ENCODE measurements around the gene CBR3. TPM values are rescaled to one million over a fixed set of nuclear protein-coding genes. Genes with fewer than 3 reads are reported as not detected.
A peak's percentile ranks its signal among the peaks of the same experiment; 100 is the strongest.

The CBR3 gene
- total RNA-seq, 1 experiment from 2014 or later = 12.9 TPM

DNA sequence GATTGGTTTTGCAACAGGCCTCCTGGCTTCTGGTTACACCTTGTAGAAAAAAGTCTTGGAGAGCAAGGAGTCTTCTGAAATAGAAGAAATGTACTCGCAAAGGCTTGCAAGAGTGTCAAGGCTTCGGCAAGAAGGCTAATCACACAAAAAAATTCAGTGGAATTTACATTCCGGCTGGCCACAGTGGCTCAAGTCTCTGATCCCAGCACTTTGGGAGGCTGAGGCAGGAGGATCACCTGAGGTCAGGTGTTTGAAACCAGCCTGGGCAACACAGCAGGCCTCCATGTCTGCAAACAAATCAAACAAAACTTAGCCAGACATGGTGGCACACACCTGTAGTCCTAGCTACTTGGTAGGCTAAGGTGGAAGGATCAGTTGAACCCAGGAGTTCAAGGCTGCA is 14.0 kb downstream of the CBR3 start:
- DNase-seq (ENCODE audit: low spot score) (no peak), ATAC-seq (no peak)
- H3K4me3 Mint-ChIP-seq = no peak overlapping the region
- H3K9me3 Mint-ChIP-seq = peaks cover 5% of the 10 kb centered on the region; the same call in 1 of the 2 replicates
- peaks cover 14% of the 10 kb centered on the region for H3K4me1 Mint-ChIP-seq
- no peak overlapping the region for H3K27ac Mint-ChIP-seq
- H3K36me3 Mint-ChIP-seq = no peaks in the 10 kb centered on the region
- TF ChIP-seq NFYB (CRISPR knock-in tag; conservative IDR thresholded peaks at IDR 0.05; ENCODE audit: low read depth) (no peak), ZNF423 (CRISPR knock-in tag; IDR thresholded peaks at IDR 0.05) (no peak), ZNF317 (CRISPR knock-in tag; IDR thresholded peaks at IDR 0.05; ENCODE audit: borderline replicate concordance, low read depth) (no peak), ZNF263 (CRISPR knock-in tag; IDR thresholded peaks at IDR 0.05; ENCODE audit: low read depth) (no peak), ETV6 (CRISPR knock-in tag; IDR thresholded peaks at IDR 0.05) (no peak), ZBTB43 (CRISPR knock-in tag; IDR thresholded peaks at IDR 0.05) (no peak), E2F4 (CRISPR knock-in tag; IDR thresholded peaks at IDR 0.05; ENCODE audit: borderline replicate concordance, low read depth) (no peak)
- TF ChIP-seq, protein P1, sequence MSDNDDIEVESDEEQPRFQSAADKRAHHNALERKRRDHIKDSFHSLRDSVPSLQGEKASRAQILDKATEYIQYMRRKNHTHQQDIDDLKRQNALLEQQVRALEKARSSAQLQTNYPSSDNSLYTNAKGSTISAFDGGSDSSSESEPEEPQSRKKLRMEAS (CRISPR knock-in tag; IDR thresholded peaks at IDR 0.05) = no peak
- TF ChIP-seq, protein P2, sequence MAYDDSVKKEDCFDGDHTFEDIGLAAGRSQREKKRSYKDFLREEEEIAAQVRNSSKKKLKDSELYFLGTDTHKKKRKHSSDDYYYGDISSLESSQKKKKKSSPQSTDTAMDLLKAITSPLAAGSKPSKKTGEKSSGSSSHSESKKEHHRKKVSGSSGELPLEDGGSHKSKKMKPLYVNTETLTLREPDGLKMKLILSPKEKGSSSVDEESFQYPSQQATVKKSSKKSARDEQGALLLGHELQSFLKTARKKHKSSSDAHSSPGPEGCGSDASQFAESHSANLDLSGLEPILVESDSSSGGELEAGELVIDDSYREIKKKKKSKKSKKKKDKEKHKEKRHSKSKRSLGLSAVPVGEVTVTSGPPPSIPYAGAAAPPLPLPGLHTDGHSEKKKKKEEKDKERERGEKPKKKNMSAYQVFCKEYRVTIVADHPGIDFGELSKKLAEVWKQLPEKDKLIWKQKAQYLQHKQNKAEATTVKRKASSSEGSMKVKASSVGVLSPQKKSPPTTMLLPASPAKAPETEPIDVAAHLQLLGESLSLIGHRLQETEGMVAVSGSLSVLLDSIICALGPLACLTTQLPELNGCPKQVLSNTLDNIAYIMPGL (CRISPR knock-in tag; IDR thresholded peaks at IDR 0.05) = no peak
- H3K27me3 Mint-ChIP-seq (ENCODE audit: low read depth) = peaks cover 7% of the 10 kb centered on the region
- ChIA-PET POLR2A (no interaction called here), CTCF (interaction anchor here (0.7 to 6.1 kb wide), 2 partner anchors 26 to 62 kb away, joined by 3 to 59 read pairs; no protein-coding TSS in a partner anchor)

- ATAC-seq = peak; percentile 66
- CTCF ChIA-PET = interaction anchor here (0.6 to 6.1 kb wide), 6 partner anchors 8 to 272 kb away, joined by 3 to 59 read pairs (median 3); no protein-coding TSS in a partner anchor
Measured at GRCh38 chr21:36149788-36150711, 15.2 kb downstream of the CBR3 start.

GRCh38 chr21:36155603-36156338 is 20.9 kb downstream of the CBR3 start:
- H3K27me3 Mint-ChIP-seq (ENCODE audit: low read depth) = peaks cover 38% of the 10 kb centered on the region
- no peak for ATAC-seq
- TF ChIP-seq, protein P1 (CRISPR knock-in tag; IDR thresholded peaks at IDR 0.05) = peak; percentile 44; the same call in 1 of the 2 replicates
- TF ChIP-seq RELA (CRISPR knock-in tag; IDR thresholded peaks at IDR 0.05; ENCODE audit: borderline replicate concordance) (no peak), JUN (CRISPR knock-in tag; IDR thresholded peaks at IDR 0.05) (no peak), NFYB (CRISPR knock-in tag; conservative IDR thresholded peaks at IDR 0.05; ENCODE audit: low read depth) (no peak), E2F4 (CRISPR knock-in tag; IDR thresholded peaks at IDR 0.05; ENCODE audit: borderline replicate concordance, low read depth) (0 out of 2 replicates have a peak, but pooled peaks have one; percentile 43), FOXP1 (CRISPR knock-in tag; IDR thresholded peaks at IDR 0.05; ENCODE audit: borderline replicate concordance) (peak; percentile 60; the same call in 1 of the 2 replicates), ELF4 (CRISPR knock-in tag; IDR thresholded peaks at IDR 0.05; ENCODE audit: low read depth) (no peak)
- TF ChIP-seq, protein P3, sequence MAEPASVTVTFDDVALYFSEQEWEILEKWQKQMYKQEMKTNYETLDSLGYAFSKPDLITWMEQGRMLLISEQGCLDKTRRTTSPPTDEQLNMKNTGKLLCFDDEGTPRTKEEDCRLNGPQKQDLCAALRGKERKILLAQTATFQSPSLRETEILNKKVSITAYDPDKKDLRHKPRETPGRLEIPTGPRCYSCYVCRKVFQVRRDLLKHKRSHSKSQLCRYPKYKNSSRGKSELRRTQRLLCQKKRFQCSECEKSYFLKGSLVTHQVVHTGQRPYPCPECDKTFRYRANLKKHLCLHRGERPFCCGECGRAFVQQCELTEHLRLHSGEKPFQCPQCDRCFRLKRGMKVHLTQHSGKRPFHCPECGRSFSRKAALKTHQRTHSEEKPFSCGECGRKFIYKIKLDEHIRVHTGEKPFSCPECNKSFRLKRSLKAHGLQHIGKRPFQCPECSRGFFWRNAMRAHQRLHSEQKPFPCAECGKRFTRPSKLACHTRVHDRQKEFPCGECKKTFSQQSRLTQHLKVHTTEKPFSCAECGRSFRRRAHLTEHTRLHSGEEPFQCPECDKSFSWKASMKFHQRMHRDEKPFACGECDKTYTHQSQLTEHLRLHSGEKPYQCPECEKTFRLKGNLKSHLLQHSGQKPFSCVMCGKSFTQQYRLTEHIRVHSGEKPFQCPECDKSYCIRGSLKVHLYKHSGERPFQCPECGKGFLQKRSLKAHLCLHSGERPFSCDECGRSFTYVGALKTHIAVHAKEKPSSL (CRISPR knock-in tag; conservative IDR thresholded peaks at IDR 0.05) = no peak
- TF ChIP-seq, protein P4, sequence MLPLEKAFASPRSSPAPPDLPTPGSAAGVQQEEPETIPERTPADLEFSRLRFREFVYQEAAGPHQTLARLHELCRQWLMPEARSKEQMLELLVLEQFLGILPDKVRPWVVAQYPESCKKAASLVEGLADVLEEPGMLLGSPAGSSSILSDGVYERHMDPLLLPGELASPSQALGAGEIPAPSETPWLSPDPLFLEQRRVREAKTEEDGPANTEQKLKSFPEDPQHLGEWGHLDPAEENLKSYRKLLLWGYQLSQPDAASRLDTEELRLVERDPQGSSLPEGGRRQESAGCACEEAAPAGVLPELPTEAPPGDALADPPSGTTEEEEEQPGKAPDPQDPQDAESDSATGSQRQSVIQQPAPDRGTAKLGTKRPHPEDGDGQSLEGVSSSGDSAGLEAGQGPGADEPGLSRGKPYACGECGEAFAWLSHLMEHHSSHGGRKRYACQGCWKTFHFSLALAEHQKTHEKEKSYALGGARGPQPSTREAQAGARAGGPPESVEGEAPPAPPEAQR (CRISPR knock-in tag; IDR thresholded peaks at IDR 0.05) = no peak

More at GRCh38 chr21:36149788-36150711, 15.2 kb downstream of the CBR3 start:
- peaks cover 14% of the 10 kb centered on the region for H3K27me3 Mint-ChIP-seq (ENCODE audit: low read depth)
- DNase-seq (ENCODE audit: low spot score) = no peak
- H3K4me3 Mint-ChIP-seq = no peak overlapping the region
- H3K4me1 Mint-ChIP-seq = peaks cover 15% of the 10 kb centered on the region
- POLR2A ChIA-PET = interaction anchor here (1.3 kb wide), 1 partner anchor 11 kb away, joined by 4 read pairs; no protein-coding TSS in a partner anchor
- peak; percentile 85 for TF ChIP-seq ZNF121 (CRISPR knock-in tag; IDR thresholded peaks at IDR 0.05)
- TF ChIP-seq JUN (CRISPR knock-in tag; IDR thresholded peaks at IDR 0.05) = no peak
- no peak for TF ChIP-seq SOX15 (CRISPR knock-in tag; IDR thresholded peaks at IDR 0.05)
- no peaks in the 10 kb centered on the region for H3K36me3 Mint-ChIP-seq
- H3K27ac Mint-ChIP-seq = peak overlapping the region; percentile 55
- H3K9me3 Mint-ChIP-seq = peaks cover 5% of the 10 kb centered on the region; the same call in 1 of the 2 replicates

More at GRCh38 chr21:36155603-36156338, 20.9 kb downstream of the CBR3 start:
- no peaks in the 10 kb centered on the region for H3K36me3 Mint-ChIP-seq
- ChIA-PET POLR2A (interaction anchor here (0.5 to 1.7 kb wide), 4 partner anchors 20 to 164 kb away, joined by 3 to 9 read pairs (median 6); partner anchors contain the start of gene MORC3), CTCF (interaction anchor here (0.7 to 1.9 kb wide), 6 partner anchors 11 to 175 kb away, joined by 3 to 19 read pairs (median 4); partner anchors contain the start of gene MORC3)
- H3K27ac Mint-ChIP-seq = no peak overlapping the region
- peak; percentile 25 for DNase-seq (ENCODE audit: low spot score)
- peaks cover 15% of the 10 kb centered on the region for H3K4me1 Mint-ChIP-seq
- peak overlapping the region; percentile 73 for H3K4me3 Mint-ChIP-seq
- H3K9me3 Mint-ChIP-seq = peaks cover 5% of the 10 kb centered on the region; the same call in 1 of the 2 replicates

Data from WTC11 (cell line).